ENCODE data around the gene L2HGDH. TPM values are rescaled to one million over a fixed set of nuclear protein-coding genes. Genes with fewer than 3 reads are reported as not detected.

Gene L2HGDH
- total RNA-seq, 6 experiments from 2014 or later = 6.1 to 11.1 (median 6.9) TPM

GRCh38 chr14:50228313-50228712 lies 83.7 kb downstream of the L2HGDH start:
- H3K27ac ChIP-seq = no peak overlapping the region
- ATAC-seq = no peak
- TF ChIP-seq, protein P1, sequence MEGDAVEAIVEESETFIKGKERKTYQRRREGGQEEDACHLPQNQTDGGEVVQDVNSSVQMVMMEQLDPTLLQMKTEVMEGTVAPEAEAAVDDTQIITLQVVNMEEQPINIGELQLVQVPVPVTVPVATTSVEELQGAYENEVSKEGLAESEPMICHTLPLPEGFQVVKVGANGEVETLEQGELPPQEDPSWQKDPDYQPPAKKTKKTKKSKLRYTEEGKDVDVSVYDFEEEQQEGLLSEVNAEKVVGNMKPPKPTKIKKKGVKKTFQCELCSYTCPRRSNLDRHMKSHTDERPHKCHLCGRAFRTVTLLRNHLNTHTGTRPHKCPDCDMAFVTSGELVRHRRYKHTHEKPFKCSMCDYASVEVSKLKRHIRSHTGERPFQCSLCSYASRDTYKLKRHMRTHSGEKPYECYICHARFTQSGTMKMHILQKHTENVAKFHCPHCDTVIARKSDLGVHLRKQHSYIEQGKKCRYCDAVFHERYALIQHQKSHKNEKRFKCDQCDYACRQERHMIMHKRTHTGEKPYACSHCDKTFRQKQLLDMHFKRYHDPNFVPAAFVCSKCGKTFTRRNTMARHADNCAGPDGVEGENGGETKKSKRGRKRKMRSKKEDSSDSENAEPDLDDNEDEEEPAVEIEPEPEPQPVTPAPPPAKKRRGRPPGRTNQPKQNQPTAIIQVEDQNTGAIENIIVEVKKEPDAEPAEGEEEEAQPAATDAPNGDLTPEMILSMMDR (IDR thresholded peaks at IDR 0.05) = no peak
- no peak for TF ChIP-seq POLR2A (IDR thresholded peaks at IDR 0.05)

GRCh38 chr14:50225974-50226297 lies 86.1 kb downstream of the L2HGDH start:
- Histone ChIP-seq H3K36me3 (no peaks in the 10 kb centered on the region), H3K27me3 (no peaks in the 10 kb centered on the region), H3K4me1 (peaks cover 0 to 40% (median 10%) of the 10 kb centered on the region in 4 donors), H3K4me3 (no peak overlapping the region), H3K27ac (peak overlapping the region in 2 of 3 donors; percentile 1 to 22), H3K9me3 (no peaks in the 10 kb centered on the region)
- DNase-seq (no peak), ATAC-seq (no peak)
- intact Hi-C loops (cut with DNase I) = no loop called here
- no peak for TF ChIP-seq POLR2A (IDR thresholded peaks at IDR 0.05)
- TF ChIP-seq, protein P1 (IDR thresholded peaks at IDR 0.05) = no peak
- 68% methylated on average over 3 of the region's 5 CpGs for WGBS (ENCODE audit: insufficient coverage, low coverage, low lambda C conversion rate, missing lambda C conversion rate)

More at GRCh38 chr14:50228313-50228712, 83.7 kb downstream of the L2HGDH start:
- H3K4me1 ChIP-seq = peaks cover 0 to 37% (median 10%) of the 10 kb centered on the region in 4 donors
- H3K4me3 ChIP-seq = no peak overlapping the region
- 100% methylated on average over 2 of the region's 2 CpGs for WGBS (ENCODE audit: insufficient coverage, low coverage, low lambda C conversion rate, missing lambda C conversion rate)
- no peaks in the 10 kb centered on the region for H3K27me3 ChIP-seq
- DNase-seq = no peak
- H3K36me3 ChIP-seq = no peaks in the 10 kb centered on the region
- intact Hi-C loops (cut with DNase I) = no loop called here
- H3K9me3 ChIP-seq = no peaks in the 10 kb centered on the region

GRCh38 chr14:50225067-50225973 lies 86.7 kb downstream of the L2HGDH start:
- H3K4me1 ChIP-seq = peaks cover 0 to 40% (median 9%) of the 10 kb centered on the region in 4 donors
- TF ChIP-seq POLR2A (IDR thresholded peaks at IDR 0.05) = no peak
- TF ChIP-seq, protein P1 (IDR thresholded peaks at IDR 0.05) = no peak
- intact Hi-C loops (cut with DNase I) = no loop called here
- 35% methylated on average over 5 of the region's 5 CpGs for WGBS (ENCODE audit: insufficient coverage, low coverage, low lambda C conversion rate, missing lambda C conversion rate)
- ATAC-seq (peak; percentile 92 to 96 (median 94)), DNase-seq (no peak)
- no peak overlapping the region for H3K4me3 ChIP-seq
- H3K27me3 ChIP-seq = no peaks in the 10 kb centered on the region
- H3K9me3 ChIP-seq = no peaks in the 10 kb centered on the region
- H3K27ac ChIP-seq = peak overlapping the region in 2 of 3 donors; percentile 1 to 22
- H3K36me3 ChIP-seq = no peaks in the 10 kb centered on the region

GRCh38 chr14:50222055-50222613 lies 89.9 kb downstream of the L2HGDH start:
- DNase-seq (no peak), ATAC-seq (no peak)
- TF ChIP-seq, protein P1 (IDR thresholded peaks at IDR 0.05) = no peak
- TF ChIP-seq POLR2A (IDR thresholded peaks at IDR 0.05) = no peak
- WGBS (ENCODE audit: insufficient coverage, low coverage, low lambda C conversion rate, missing lambda C conversion rate) = 91% methylated on average over 1 of the region's 1 CpG
- intact Hi-C loops (cut with DNase I) = no loop called here
- H3K4me1 ChIP-seq = peaks cover 0 to 22% (median 4%) of the 10 kb centered on the region in 4 donors
- no peak overlapping the region for H3K27ac ChIP-seq
- H3K27me3 ChIP-seq = no peaks in the 10 kb centered on the region
- no peak overlapping the region for H3K4me3 ChIP-seq
- no peaks in the 10 kb centered on the region for H3K36me3 ChIP-seq
- H3K9me3 ChIP-seq = no peaks in the 10 kb centered on the region
